ENCODE measurements around the gene LRRC72.
"Not testable (repeated sequence)": the region's sequence is repeated elsewhere in the genome, so short reads cannot be mapped to it uniquely, and the experiment has no call there.

The LRRC72 gene

DNA sequence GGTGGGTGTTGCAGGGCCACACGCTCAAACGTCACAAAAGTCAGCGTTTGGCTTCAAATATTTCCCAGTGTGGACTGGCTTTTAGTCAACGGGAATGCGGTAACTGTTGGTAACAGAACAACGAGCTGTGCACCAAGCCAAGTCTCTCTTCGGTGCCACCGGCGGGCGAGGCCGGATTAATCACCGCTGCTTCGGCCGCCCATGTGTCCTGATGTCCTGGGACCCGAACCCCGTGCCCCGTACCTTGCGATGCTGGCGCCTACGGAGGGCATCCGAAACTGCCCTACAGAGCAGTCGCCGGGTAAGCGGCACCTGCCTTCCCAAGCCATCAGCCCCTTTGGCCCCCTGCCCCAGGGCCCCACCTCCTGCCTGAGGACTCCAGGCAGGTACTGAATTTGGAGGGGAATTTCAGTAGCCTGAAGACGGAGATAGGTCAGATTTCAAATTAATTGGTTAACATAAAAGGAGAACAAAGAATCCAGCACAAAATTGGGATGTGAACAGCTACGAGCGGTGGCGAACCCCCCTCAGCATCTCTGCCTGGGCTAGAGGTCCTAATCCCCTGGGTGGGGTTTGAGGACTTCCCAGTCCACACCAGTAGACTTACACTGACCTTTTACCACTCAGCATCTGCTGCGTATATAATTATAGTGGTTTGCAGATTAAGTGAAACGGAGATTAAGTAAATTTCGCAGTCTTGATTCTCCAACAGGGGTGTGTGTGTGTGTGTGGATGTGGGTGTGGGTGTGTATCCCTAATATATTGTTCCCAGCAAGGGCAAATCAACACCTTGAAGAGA lies at the start of gene LRRC72:
TSS of gene LRRC72 (plus strand) at position 84 of the 799 bp plus-strand sequence. CDS start at position 212, 128 bp downstream.
- no peak for DNase-seq

DNA sequence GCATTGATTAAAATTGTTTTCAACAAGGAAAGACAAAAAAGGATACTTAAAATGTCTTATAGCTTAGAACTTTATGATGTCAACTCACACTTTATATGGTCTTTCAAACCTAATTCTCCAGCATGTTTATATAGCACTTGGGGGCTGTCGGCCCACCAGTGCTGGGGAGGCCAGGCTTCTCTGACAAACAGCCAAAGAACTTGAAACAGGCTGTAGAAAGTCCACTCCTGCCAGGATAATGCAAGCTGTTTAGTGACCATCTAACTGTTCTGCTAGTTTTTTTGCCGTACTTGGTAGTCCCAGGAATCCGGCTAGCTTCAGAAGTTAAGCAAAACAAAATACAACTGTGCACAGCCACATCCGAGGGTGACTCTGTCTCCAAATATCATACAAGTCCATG lies 47.5 kb upstream of the LRRC72 start:
- no peak for DNase-seq

DNA sequence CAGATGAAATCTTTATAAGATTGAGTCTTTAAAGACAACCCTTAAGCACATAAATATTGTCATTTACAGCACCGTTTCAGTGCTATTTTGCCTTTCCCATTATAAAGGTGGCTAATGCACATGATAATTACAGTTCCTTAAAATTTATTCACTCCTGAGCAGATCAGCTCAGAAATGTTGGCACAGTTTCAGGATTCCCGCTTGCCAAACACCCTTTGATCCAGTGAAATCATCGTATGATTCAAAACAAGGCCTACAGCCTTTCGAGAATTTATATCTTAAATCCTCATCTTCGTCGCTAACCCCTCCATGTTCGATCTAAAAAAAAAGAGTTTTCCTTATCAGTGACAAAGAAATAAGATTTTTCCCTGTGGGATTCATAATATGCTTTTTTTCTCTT lies 47.0 kb upstream of the LRRC72 start:
- DNase-seq, result no peak

DNA sequence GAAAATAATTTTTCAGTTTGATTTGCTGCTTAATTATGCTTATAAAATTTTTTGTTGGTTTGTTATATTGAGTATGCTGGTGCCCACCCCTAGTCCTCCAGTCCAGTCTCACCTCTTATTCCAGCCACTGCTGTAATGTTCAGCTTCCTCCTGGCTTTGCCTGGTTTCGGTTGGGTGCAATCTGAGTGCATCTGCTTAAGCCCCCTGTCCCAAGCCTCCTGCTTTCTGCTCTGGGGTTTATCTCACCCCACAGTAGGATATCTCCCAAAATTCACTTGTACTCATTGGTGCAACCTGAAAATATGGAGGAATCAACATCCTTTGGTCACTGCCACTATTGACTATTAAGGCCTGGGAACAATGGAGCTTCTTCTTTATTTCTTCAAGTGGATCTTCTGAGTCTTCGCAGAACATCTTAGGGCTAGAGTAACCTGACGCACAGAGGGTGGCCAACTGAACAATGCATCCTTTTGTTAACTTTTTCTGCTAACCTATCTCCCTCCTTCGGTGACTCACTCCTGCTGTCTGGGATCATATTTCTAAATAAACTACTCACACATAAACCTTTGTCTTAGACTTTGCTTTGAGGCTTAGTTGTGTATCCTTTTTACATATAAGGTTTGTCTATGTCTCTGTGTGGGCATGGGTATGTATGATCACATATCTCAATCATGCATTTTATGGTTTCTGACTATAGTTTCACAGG lies 42.0 kb upstream of the LRRC72 start:
- no peak for DNase-seq

DNA sequence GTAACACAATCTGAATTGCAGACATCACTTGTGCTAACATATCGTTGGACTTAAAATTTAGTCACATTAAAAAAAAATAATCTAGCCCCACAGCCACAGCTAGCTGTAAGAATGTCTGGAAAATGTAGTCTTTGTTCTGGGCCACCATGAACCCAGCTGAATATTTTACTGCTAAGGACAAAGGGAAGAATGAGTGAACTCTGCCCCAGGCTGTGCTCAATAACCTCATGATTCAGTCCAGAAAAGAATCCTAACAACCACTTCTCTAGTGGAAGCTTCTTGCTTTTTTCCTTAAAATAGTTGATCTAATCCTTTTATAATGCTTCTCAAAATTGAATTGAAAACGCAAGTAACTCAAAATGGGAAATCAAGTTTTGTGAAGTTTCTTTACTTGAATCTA lies 35.5 kb upstream of the LRRC72 start:
- DNase-seq, result no peak

DNA sequence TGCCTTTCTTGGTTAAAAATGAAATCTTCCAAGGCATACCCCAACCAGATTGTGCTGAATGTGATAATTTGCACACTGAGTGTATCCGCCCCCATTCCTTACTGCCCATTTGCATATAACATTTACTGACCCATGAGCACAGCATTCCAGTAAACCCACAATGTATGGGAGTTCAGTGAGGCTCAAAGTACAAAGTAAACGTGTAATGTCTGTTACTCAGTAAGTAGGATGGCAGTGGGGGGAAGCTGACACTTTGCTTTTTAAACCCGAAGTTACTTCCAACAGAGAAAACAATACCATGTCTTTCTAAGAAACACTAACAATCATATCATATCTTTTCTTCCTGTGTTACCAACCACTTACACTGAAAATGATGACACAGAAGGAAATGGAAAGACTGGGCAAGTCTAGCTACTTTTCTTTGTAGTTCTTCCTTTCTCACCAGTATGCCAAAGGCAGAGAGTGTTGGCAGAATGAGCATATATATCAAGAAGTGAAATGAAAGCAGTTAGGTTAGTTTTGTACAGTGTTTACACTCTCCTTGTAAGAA lies 34.0 kb upstream of the LRRC72 start:
- DNase-seq, result no peak

DNA sequence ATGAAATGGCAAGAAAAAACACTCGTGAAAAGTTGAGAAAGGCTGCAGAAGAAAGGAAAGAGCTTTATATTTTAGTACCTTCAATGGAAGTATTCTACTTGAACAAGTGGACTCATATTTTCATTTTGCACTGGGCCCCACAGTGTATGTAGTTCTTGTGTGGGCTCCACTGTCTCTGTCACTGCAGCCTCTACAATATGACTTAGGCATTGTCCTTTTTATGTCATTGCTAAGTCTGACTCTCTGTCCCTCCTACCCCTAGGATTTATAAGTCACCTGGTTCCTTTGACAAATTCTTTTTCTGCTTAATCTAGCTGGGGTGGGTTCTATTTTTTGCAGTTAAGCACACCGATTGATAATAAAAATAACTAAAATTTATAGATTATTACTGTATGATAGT lies 33.4 kb upstream of the LRRC72 start:
- DNase-seq, result no peak

DNA sequence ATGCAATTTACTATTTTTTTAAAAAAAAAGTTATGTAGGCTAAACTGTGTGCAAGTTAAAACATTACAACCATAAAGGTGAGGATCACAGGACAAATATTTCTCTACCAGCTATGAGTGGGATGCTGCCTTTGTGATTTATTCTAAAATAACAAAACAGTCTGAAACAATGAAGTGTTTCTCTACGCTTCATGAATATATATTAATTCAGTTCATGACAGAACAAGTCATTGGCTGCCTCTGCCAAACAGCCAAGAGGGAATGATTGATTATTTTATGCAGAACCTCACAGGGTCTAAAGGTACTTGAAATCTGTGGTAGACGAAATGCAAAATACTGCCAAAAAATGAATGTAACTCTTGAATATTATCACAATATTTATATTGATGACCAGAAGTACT lies 32.1 kb upstream of the LRRC72 start:
- no peak for DNase-seq

DNA sequence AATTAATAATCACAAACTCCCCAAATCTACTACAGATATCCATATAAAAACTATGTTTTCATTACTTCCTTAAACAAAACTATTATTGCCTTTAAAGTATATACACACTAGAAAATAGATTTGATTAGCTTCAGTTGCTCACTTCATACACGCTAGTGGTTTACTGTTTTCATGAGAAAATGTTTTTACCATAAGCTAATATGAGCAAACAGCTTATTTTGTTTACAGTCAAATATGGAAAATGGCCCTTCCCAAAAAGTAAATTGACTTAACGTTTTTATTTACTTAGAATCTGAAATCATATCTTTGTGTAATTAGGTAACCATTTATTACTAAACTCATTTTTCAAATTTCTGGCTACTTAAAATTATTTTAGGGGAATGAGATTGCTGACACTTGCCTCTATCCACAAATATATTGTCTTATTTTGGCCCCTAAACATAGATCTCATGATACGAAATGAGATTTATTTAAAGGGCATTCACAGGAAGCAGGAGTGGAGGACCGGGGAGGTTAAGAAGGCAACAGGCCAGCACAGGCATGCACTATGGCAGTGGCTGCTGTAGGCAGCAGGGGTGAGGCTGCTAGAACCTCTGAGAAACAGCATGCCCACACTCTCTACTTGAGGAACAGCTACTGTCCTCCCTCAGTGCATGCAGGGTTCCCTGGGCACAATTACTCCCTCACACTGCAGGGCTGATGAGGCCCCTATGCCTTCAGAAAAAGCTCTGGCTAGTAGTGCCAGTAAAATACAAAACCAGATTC lies 31.5 kb upstream of the LRRC72 start:
- no peak for DNase-seq

DNA sequence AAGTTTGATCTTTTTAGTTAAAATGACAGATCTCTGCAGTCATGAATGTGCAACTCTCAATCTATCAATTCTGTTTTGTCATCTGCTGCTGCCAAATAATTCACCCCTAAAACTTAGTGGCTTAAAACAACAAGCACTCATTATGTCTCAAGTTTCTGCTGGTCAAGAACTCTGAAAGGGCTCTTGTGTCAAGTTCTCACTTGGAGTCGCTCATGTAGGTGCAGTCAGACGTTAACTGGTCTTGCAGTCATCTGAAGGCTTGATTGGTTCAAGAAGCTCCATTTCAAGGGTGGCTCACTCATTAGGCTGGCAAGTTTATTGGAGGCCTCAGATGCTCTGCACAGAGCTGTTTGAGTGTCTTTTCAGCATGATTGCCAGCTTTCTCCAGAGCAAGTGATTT lies 28.5 kb upstream of the LRRC72 start:
- DNase-seq, result no peak

DNA sequence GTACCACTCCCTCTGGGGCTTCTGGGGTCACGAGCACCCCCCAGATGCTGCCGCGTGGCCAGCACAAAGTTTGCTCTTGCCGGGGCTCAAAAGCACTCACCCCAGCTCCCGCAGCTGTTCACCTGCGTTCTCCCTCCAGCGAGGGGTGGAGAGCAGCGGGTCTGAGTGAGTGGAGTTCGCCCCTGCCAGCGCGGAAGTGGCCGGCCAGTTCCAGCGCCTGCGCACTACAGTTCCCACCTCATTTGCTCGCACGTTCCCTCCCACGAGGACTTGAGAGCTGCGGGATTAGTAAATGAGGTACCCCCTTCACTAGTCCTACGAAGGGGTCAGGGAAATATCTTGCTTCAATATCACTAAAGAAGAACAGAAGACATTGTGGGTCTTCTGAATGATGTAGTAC lies 24.3 kb upstream of the LRRC72 start:
- no peak for DNase-seq

DNA sequence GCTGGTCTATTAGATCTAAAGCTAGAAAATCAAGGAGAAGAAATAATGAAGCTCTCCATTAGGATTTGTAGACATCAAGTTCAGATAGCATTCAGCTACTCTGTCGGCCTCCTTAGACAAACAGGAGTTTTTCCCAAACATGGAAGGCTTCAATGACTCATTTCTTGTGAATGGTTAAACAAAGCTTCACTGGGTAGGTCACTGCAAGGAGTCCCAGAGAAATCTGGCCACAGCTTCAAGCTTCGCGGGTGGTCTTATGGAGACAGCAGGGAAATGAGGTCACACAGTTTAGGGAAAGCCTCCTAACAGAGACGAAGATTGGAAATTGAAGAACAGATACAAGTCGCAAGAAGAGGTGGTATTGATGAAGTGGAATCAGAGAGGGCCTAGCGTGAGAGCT lies 22.6 kb upstream of the LRRC72 start:
- no peak for DNase-seq

DNA sequence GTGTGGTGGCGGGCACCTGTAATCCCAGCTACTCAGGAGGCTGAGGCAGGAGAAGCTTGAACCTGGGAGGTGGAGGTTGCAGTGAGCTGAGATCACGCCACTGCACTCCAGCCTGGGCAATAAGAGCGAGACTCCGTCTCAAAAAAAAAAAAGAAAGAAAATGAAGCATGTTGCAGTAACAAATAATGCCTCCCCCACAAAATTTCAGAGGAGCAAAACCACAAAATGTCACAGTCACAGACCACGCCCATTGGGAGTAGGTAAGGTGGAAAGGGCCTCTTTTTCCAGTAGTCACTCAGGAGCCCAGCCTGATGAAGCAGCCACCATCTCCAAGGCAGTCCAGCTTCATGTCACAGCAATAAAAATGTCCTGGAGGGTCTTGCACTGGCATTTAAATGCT lies 20.2 kb upstream of the LRRC72 start:
- DNase-seq, result not testable (repeated sequence)

DNA sequence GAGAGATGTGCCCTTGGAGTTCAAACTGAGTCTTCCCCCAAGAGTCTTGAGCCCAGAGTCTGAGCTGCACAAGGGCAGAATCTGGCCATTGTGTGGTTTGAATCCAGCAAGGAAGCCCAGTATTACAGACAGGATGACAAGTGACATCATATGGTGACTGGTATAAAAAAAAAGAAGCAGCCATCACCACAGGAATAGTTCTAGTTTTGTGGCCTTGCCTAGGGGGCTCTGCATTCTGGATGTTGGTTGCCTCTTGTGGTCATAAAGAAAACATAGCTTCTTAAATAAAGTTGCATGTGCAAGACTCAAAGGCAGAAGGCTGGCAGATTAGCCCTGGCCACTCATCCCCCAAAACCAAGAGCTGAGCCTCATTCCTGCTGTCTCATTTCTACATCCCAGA lies 16.8 kb upstream of the LRRC72 start:
- DNase-seq, result no peak

DNA sequence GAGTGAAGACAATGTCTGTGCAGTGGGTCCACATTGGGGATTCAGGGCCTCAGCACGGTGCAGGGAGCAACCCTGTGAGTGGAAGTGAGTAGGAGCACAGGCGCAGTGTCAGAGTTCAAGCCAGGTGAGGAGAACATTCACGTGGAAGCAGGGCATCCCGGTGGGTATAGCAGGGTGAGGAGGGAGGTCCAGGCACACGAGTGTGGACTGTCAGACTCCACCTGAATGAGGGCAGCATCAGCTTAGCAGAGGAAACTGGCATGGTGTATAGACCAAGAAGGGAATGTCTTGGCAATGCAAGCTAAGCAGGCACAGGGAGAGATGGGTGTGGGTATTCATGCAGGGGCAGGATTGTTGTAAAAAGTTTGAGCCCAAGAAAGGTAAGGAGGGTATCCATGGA lies 15.3 kb upstream of the LRRC72 start:
- DNase-seq, result no peak

DNA sequence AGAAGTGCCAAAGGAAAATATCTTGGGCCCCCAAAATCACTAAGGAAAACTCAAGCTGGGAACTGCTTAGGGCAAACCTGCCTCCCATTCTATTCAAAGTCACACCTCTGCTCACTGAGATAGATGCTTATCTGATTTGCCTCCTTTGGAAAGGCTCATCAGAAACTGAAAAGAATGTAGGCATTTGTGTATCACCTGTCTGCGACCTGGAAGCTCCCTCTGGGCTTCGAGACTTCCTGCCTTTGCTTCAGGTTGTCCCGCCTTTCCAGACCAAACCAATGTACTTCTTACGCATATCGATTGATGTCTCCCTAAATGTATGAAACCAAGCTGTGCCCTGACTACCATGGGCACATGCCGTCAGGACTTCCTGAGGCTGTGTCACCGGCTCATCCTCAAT lies 14.5 kb upstream of the LRRC72 start:
- no peak for DNase-seq

DNA sequence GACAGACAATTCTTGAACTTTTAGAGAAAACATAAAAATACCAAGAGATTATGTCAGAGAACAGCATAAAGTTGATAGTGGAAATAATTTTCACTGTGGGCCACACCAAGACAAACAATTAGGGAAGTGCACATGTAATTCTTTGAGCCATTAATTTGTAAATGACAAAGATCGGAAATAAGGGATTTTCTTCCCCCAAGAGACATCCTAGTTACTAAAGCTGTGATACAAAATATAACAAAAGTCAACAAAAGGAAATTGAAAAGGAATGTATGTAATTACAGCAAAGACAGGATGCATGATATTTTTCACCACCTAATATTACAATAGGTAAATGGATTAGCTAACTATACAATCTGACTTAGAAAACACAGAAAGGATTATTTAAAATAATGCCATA lies 12.4 kb upstream of the LRRC72 start:
- DNase-seq, result no peak

DNA sequence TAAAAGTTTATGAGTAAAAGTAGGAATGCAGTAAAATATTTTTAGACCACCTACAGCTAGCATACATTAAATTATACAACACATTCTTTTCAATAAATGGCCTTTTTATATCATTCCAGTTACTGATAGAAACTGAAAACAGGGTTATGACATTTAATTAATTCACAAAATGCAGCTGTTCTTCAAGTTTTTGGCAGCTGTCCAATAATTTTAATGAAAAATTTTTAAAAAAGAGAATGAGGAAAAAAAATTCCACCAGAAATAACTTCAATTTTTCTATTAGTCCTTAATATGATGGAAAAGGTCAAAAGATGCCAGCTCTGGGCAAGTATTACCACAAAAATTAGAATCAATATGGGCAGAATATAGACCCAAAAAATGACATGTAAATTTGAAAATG lies 11.9 kb upstream of the LRRC72 start:
- no peak for DNase-seq

DNA sequence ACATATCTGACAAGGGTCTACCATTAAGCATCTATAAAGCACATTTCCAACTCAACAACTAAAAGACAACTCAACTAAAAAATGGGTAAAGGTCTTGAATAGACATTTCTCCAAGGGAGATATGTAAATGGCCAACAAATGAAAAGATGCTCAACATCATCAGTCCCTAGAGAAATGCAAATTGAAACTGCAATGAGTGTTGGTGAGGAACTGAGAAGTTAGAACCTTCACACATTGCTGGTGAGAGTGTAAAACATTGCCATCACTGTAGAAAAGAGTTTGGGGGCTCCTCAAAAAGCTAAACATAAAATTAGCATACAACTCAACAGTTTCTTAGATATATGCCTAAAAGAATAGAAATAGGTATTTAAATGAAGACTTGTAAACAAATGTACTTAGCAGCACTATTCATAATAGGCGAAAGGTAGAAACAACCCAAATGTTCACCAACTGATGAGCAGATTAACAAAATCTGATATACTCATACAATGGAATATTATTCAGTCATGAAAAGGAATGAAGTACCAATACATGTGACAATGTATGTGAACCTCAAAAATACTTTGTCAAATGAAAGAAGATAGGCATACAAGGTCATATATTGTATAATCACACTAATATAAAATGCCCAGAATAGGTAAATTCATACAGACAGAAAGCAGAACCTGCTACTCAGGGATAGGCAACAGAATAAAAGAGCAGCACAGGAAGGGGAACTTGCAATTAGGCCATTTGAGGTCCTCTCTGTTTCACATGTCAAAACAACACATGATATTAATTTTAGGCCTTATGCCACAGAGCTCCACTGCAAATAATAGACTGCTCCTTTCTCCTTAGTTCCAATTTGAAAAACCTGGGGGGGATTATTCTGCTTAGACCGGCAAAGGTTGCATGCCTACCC lies 10.6 kb upstream of the LRRC72 start:
- no peak for DNase-seq

DNA sequence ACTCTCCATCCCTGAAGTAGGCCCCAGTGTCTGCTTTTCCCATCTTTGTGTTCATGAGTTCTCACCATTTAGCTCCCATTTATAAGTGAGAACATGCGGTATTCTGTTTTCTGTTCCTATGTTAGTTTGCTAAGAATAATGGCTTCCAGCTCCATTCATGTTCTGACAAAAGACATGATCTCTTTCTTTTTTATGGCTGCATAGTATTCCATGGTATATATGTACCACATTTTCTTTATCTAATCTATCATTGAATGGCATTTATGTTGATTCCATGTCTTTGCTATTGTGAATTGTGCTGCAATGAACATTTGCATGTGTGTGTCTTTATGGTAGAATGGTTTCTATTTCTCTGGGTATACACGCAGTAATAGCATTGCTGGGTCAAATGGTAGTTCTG lies 6.6 kb upstream of the LRRC72 start:
- DNase-seq, result not testable (repeated sequence)

DNA sequence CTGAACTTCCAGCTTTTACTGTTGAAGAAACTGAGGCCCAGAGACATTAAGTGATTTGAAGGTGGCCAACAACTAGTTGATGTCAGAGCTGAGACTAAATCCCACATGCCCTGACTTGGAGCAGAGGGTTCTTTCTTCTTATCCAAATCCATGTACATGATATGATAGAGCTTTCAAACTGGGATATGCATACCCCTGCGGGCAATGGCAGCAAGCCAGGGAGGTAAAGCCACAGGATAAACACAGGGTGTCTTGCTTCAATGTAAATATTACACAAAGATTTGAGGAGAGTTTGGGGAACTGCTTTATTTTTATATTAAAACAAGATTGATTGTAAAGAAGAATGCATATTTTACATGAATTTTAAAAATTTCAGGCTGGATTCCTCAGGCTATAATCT lies 2.3 kb upstream of the LRRC72 start:
- no peak for DNase-seq

DNA sequence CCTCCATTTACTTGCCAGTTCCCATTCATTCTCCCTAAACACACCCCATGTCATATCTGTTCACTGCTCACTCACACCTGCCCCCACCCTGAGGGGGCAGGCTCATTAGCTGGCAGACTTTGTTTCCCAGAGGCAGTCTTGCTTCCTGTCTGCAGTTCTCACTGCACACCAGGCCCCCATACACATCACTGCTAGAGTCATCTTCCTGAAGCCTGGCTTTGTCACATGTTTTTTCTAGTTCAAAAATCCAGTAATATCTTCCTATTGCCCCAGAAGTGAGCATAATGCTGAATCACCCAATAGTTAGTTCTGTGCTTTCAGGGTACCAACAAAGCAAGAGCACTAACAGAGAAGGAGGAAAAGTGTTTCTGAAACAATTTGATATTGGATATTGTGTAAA lies 1.9 kb downstream of the LRRC72 start:
- DNase-seq, result no peak

DNA sequence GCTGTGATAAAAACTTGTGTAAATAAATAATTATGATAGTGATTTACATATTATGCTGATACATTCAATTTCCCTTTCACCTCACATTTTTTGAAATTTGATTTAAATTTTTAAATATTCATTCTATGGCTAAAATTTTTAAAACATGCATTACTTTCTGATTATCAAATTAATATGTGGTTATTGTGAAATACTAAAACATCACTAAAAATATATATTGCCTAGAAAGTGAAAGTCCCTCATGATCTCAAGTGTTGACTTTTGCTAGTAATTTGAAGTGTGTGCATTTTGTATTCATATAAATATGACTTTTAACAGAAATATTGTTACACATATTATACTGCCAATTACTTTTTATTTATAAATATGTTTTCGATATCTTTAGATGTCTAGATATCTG lies 3.1 kb downstream of the LRRC72 start:
- no peak for DNase-seq

Measured in NCI-H1930 (cell line).